Spleen (tissue), 11 donors: ENCODE measurements around the gene ARAP3. TPM values are rescaled to one million over a fixed set of nuclear protein-coding genes. Genes with fewer than 3 reads are reported as not detected.

ENCODE experiments used
- DNase-seq: peaks from one replicate; pipeline ENCODE4 v3.0.0-alpha.2; 2020
- H3K27ac ChIP-seq, 8 donors: fragments of 200-600 bp; sonication (generic) in 7 of 8; 1 replicate in 4 of 8; 2 replicates in 4 of 8; pipeline versions ENCODE4 v1.5.0 to v1.8.0; 2016 to 2021; ENCODE audit warnings: inconsistent platforms in 4 of 8, mild to moderate bottlenecking in 4 of 8, moderate library complexity in 1 of 8
- H3K27me3 ChIP-seq, 7 donors: fragments of 200-600 bp; sonication (generic) in 6 of 7; replicated peaks in 1 of 7; 1 replicate in 4 of 7; 2 replicates in 3 of 7; pipeline versions ENCODE4 v1.5.0 to v1.8.0; 2016 to 2021; ENCODE audit warnings: inconsistent platforms in 3 of 7, mild to moderate bottlenecking in 1 of 7
- H3K36me3 ChIP-seq, 6 donors: fragments of 200-600 bp; sonication (generic) in 5 of 6; 1 replicate in 4 of 6; 2 replicates in 2 of 6; pipeline versions ENCODE4 v1.5.0 to v1.8.0; 2016 to 2021; ENCODE audit warnings: inconsistent platforms in 2 of 6
- H3K4me1 ChIP-seq, 6 donors: fragments of 200-600 bp; sonication (generic) in 5 of 6; 1 replicate in 3 of 6; 2 replicates in 3 of 6; pipeline versions ENCODE4 v1.5.0 to v1.8.0; 2016 to 2021; ENCODE audit warnings: inconsistent platforms in 3 of 6
- H3K4me3 ChIP-seq, 8 donors: fragments of 200-600 bp; sonication (generic) in 7 of 8; 1 replicate in 4 of 8; 2 replicates in 4 of 8; pipeline versions ENCODE4 v1.5.0 to v1.8.0; 2016 to 2021; ENCODE audit warnings: inconsistent platforms in 4 of 8, mild to moderate bottlenecking in 4 of 8, moderate library complexity in 2 of 8
- H3K9me3 ChIP-seq, 8 donors: fragments of 200-600 bp; sonication (generic) in 7 of 8; 1 replicate in 4 of 8; 2 replicates in 4 of 8; pipeline versions ENCODE4 v1.5.0 to v1.8.0; 2016 to 2021; ENCODE audit warnings: inconsistent platforms in 4 of 8
- CTCF ChIP-seq, 11 experiments: fragments of 200-600 bp in 7 of 11; fragments of 450-650 bp in 4 of 11; sonication (generic) in 4 of 11; IDR thresholded peaks in 8 of 11; conservative IDR thresholded peaks in 3 of 11; 1 replicate in 7 of 11; 2 replicates in 4 of 11; pipeline versions ENCODE4 v1.4.0 to v1.8.0; 2016 to 2021; ENCODE audit warnings: antibody characterized with exemption in 11 of 11, inconsistent platforms in 4 of 11, mild to moderate bottlenecking in 1 of 11
- POLR2A ChIP-seq, 3 donors: fragments of 450-650 bp; IDR thresholded peaks; one replicate each; pipeline ENCODE4 v1.5.1; 2017; ENCODE audit warnings: antibody characterized with exemption in 3 of 3, mild to moderate bottlenecking in 1 of 3
- POLR2AphosphoS5 ChIP-seq, 3 donors: sonication (generic); formaldehyde crosslinking; IDR thresholded peaks; one replicate each; pipeline ENCODE4 v1.5.1; 2017; ENCODE audit warnings: antibody characterized with exemption in 3 of 3
- WGBS, 5 donors: extraction: QIAGEN DNeasy Blood & Tissue Kit in 3 of 5; methylation state at CpG; one replicate each; pipeline versions ENCODE4 v1.1.5 to v1.1.7; 2013 to 2018; 5-methylcytosine and 5-hydroxymethylcytosine counted together
- intact Hi-C: fragments of 100-400 bp; cut with DNase I; formaldehyde crosslinking; loops from one replicate; pipeline ENCODE4 v1.15.0; 2023; ENCODE audit warnings: low total_unique reads
- polyA plus RNA-seq, 3 donors: library from polyadenylated mRNA; stranded (reverse); fragments of 200-250 nt; gene quantifications; one replicate each; pipeline ENCODE4 v1.2.1, GENCODE V29; 2013
- total RNA-seq, 7 donors: library from RNA; depleted of rRNA in 3 of 7; stranded (reverse); fragments of >200 nt in 3 of 7; fragmentation: NEBNext Ultra II Directional in 4 of 7; extraction: Animal tissue kit (Norgen Biotek cat#: 25700) in 4 of 7; gene quantifications; one replicate each; pipeline versions ENCODE4 v1.1.0 to v1.2.1, GENCODE V29; 2016 to 2021
- donor health status: healthy with polysubstance abuse.
- donor health status: DM: no; HTN: no; CAD: no; lungs with moderate emphysema.
- donor health status: DM: no; HTN: no; CAD: no.
- donor health status: Bipolar disorder and iron deficiency.
- donor health status: healthy.
- donor health status: DM: no; HTN: no; CAD: no.
- donor health status: DM: yes; HTN: yes; CAD: no.

ARAP3 gene
- total and polyA plus RNA-seq, 10 donors, result 4.0 to 31.2 (median 16.0) TPM

GRCh38 chr5:141697586-141697985, 15.6 kb upstream of the ARAP3 start:
- intact Hi-C loops, result loop anchor here (10.0 kb wide), 1 partner anchor 447 kb away; no protein-coding TSS in a partner anchor
- no peak for DNase-seq
- TF ChIP-seq CTCF (IDR thresholded peaks at IDR 0.05 in 8 of 11, conservative IDR thresholded peaks at IDR 0.05 in 3 of 11) (no peak), POLR2A (IDR thresholded peaks at IDR 0.05) (no peak), POLR2AphosphoS5 (IDR thresholded peaks at IDR 0.05) (no peak)
- H3K27me3 ChIP-seq, result peaks cover 0 to 65% (median 15%) of the 10 kb centered on the region in 7 donors
- no peak overlapping the region for H3K27ac ChIP-seq
- WGBS, 5 donors, result 86 to 96% (median 93%) methylated on average over 3 of the region's 3 CpGs
- no peaks in the 10 kb centered on the region for H3K9me3 ChIP-seq
- H3K36me3 ChIP-seq, result no peaks in the 10 kb centered on the region
- H3K4me3 ChIP-seq, result no peak overlapping the region
- peaks cover 8 to 22% (median 17%) of the 10 kb centered on the region in 6 donors for H3K4me1 ChIP-seq

GRCh38 chr5:141696431-141696830, 14.4 kb upstream of the ARAP3 start:
- H3K4me1 ChIP-seq, result peaks cover 3 to 22% (median 16%) of the 10 kb centered on the region in 6 donors
- no peak overlapping the region for H3K27ac ChIP-seq
- no peak overlapping the region for H3K4me3 ChIP-seq
- no peak for DNase-seq
- intact Hi-C loops, result loop anchor here (10.0 kb wide), 1 partner anchor 448 kb away; no protein-coding TSS in a partner anchor
- H3K27me3 ChIP-seq, result peaks cover 0 to 58% (median 10%) of the 10 kb centered on the region in 7 donors
- H3K36me3 ChIP-seq, result no peaks in the 10 kb centered on the region
- no peaks in the 10 kb centered on the region for H3K9me3 ChIP-seq
- WGBS, 5 donors, result 84 to 96% (median 93%) methylated on average over 2 of the region's 2 CpGs; no CpG with 5 or more reads in 1 of the 5 donors
- TF ChIP-seq POLR2A (IDR thresholded peaks at IDR 0.05) (no peak), POLR2AphosphoS5 (IDR thresholded peaks at IDR 0.05) (no peak), CTCF (IDR thresholded peaks at IDR 0.05 in 8 of 11, conservative IDR thresholded peaks at IDR 0.05 in 3 of 11) (no peak)

DNA sequence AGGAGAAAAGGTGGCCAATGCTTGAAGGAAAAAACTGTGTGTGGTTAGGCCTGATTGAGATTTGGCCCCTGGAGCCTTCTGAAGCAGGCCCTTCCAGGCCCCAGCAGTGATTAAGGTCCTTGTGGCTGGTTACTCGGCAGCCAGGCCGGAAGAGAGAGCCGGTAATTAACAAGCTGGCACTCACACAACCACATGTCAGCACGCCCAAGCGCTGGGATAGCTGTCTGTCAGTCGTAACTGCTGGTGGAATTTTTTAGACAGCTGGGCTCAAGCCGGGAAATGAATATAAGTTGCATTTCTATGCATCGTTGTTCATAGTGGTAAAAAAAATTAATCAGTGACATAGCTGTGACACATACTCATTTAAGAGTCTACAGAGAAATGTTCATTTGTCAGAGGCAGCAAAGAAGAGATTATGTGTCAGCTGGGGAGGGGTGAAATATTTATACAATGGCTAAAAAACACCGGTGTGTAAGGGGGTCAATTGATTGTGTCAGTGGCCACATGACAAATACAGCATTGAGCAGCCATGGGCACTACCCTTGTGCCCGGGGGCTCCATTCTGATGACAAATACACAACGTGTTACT, 13.7 kb upstream of the ARAP3 start:
- H3K27me3 ChIP-seq, result peaks cover 0 to 55% (median 4%) of the 10 kb centered on the region in 7 donors
- H3K4me1 ChIP-seq, result peaks cover 3 to 21% (median 12%) of the 10 kb centered on the region in 6 donors
- no peaks in the 10 kb centered on the region for H3K9me3 ChIP-seq
- no peaks in the 10 kb centered on the region for H3K36me3 ChIP-seq
- H3K27ac ChIP-seq, result no peak overlapping the region
- H3K4me3 ChIP-seq, result no peak overlapping the region
- no peak for DNase-seq
- 76 to 82% (median 80%) methylated on average over 11 of the region's 11 CpGs for WGBS, 5 donors
- intact Hi-C loops, result loop anchor here (10.0 kb wide), 1 partner anchor 449 kb away; no protein-coding TSS in a partner anchor
- TF ChIP-seq CTCF (IDR thresholded peaks at IDR 0.05 in 8 of 11, conservative IDR thresholded peaks at IDR 0.05 in 3 of 11), result no peak
- no peak for TF ChIP-seq POLR2A (IDR thresholded peaks at IDR 0.05)
- TF ChIP-seq POLR2AphosphoS5 (IDR thresholded peaks at IDR 0.05), result no peak

GRCh38 chr5:141694479-141694878, 12.4 kb upstream of the ARAP3 start:
- Histone ChIP-seq H3K27ac (no peak overlapping the region), H3K36me3 (no peaks in the 10 kb centered on the region), H3K9me3 (no peaks in the 10 kb centered on the region), H3K27me3 (peaks cover 0 to 51% (median 4%) of the 10 kb centered on the region in 7 donors), H3K4me3 (no peak overlapping the region), H3K4me1 (peaks cover 3 to 21% (median 12%) of the 10 kb centered on the region in 6 donors)
- 78 to 90% (median 84%) methylated on average over 5 of the region's 5 CpGs for WGBS, 5 donors
- TF ChIP-seq CTCF (IDR thresholded peaks at IDR 0.05 in 8 of 11, conservative IDR thresholded peaks at IDR 0.05 in 3 of 11) (no peak), POLR2A (IDR thresholded peaks at IDR 0.05) (no peak), POLR2AphosphoS5 (IDR thresholded peaks at IDR 0.05) (no peak)
- no peak for DNase-seq
- intact Hi-C loops, result loop anchor here (5.0 to 10.0 kb wide), 2 partner anchors 268 to 450 kb away; no protein-coding TSS in a partner anchor
